ENCODE measurements around the gene CORIN.
"Not testable (repeated sequence)": the region's sequence is repeated elsewhere in the genome, so short reads cannot be mapped to it uniquely, and the experiment has no call there.

Gene CORIN

DNA sequence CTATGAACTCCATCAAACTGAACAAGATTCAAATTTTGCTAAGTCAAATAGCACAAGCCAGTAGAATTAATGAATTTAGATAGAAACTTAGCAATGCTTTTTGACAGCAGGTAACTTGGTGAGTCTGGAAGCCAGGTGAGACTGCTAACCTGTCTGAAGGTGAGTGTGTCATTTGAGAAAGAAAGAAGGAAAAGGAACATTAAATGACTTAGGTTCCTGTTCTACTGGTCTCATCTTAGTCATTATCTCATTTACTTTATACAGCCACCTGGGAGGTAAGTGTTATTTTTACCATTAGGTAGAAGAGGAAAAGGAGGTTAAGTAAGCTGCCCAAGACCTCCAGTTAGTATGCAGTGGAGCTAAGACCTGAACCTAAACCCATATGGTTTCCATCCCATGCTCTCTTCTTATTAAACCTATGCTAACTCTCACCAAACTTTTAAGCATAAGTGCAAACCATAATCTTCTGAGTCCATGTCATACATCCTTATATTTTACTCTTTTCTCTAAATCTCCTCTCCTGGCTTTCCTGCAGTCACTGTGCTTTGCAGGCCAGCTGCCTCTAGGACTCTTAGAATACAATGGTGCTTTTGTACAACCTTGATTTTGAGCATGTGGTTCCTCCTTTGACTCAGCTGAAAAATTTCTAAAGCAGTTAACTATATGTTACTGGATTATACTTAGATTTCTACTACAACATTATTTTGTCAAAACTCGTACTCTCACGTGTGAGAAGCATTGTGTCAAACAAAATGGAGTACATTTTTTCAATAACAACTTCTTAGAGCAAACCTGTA is 284.3 kb downstream of the CORIN start:
- DNase-seq: peak in 1 of 2 experiments; percentile 4

DNA sequence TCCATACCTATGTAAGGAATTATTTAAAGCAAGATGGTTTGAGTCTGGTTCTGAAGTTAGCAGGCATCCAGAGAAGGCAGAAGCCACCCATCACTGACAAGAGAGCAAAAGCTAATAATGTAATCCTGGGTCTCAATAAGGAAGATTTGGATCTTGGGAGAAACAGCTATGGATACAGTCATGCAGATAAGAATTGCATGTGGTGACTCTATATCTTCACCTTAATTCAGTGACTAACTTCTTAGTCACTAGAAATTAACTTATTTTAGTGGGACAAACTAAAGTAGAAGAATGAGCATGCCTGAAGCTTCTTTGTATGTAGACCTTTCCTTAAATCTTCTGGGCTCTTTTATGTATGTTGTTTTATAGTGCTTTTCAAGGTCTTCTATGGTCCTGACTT is 286.2 kb downstream of the CORIN start:
- DNase-seq: no peak

DNA sequence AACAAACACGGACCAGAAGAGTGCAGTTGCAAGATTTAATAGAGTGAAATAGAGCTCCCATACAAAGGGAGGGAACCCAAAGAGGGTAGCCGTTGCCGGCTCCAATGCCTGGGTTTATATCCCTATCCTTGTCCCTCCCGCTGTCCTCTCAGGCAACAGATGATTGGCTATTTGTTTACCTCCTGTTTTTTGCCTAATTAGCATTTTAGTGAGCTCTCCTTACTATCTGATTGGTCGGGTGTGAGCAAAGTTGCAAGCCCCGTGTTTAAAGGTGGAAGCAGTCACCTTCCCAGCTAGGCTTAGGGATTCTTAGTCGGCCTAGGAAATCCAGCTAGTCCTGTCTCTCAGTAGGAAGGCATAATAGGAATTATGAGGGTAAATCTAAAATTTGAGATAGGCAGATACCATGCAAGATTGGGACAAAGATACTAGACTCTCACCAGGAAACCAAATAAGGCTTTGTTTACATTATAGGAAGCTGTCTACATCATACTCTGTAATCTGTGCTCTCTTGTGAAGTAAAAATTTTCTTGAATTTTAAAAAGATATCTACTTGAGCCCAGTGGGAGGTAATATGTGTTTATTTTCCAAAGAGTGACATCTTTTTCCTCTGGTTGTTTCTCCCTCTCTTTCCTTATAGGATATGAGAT is 286.8 kb downstream of the CORIN start:
- no peak for DNase-seq

DNA sequence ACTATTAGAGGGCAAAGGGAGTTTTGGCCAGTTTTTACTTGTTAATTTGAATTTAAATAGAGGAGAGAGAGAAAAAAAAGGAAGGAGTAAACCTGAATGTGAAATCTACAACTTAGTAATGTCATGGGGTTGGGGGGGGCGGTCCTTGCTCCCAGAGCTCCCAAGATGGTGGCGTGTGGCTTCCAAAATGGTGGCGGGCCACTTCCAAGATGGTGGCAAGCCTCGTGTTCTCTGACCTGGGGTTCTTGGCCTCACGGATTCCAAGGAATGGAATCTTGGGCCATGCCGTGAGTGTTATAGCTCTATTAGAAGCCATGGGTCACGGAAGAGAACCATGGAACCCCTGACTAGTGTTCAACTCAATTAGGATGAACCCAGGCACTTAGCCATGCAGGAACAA is 287.5 kb downstream of the CORIN start:
- not testable (repeated sequence) for DNase-seq

Data from NCI-H526 (cell line).